ENCODE measurements around the gene TEKT2.

The TEKT2 gene

GRCh38 chr1:36080801-36081200 lies 3.1 kb upstream of the TEKT2 start:
- no peak overlapping the region for H3K4me3 ChIP-seq (ENCODE audit: low read length)
- no peak for DNase-seq (ENCODE audit: low read depth)
- no peak for TF ChIP-seq CTCF (conservative IDR thresholded peaks at IDR 0.05; ENCODE audit: low read depth, low read length)

GRCh38 chr1:36081926-36082485 lies 1.9 kb upstream of the TEKT2 start:
- no peak for TF ChIP-seq CTCF (conservative IDR thresholded peaks at IDR 0.05; ENCODE audit: low read depth, low read length)
- H3K4me3 ChIP-seq (ENCODE audit: low read length) = no peak overlapping the region
- DNase-seq (ENCODE audit: low read depth) = no peak

- H3K4me3 ChIP-seq (ENCODE audit: low read length) = no peak overlapping the region
- TF ChIP-seq CTCF (conservative IDR thresholded peaks at IDR 0.05; ENCODE audit: low read depth, low read length) = no peak
- no peak for DNase-seq (ENCODE audit: low read depth)
These were observed 675 bp upstream of the TEKT2 start for GRCh38 chr1:36083219-36083618.

- no peak for DNase-seq (ENCODE audit: low read depth)
- H3K4me3 ChIP-seq (ENCODE audit: low read length) = peak overlapping the region; percentile 57
- no peak for TF ChIP-seq CTCF (conservative IDR thresholded peaks at IDR 0.05; ENCODE audit: low read depth, low read length)
These were observed 712 bp downstream of the TEKT2 start for GRCh38 chr1:36084497-36085115.

- no peak for TF ChIP-seq CTCF (conservative IDR thresholded peaks at IDR 0.05; ENCODE audit: low read depth, low read length)
- no peak overlapping the region for H3K4me3 ChIP-seq (ENCODE audit: low read length)
- no peak for DNase-seq (ENCODE audit: low read depth)
These were observed 1.2 kb downstream of the TEKT2 start for GRCh38 chr1:36085126-36085525.

- DNase-seq (ENCODE audit: low read depth) = no peak
- TF ChIP-seq CTCF (conservative IDR thresholded peaks at IDR 0.05; ENCODE audit: low read depth, low read length) = no peak
- H3K4me3 ChIP-seq (ENCODE audit: low read length) = no peak overlapping the region
These were observed 2.0 kb downstream of the TEKT2 start for GRCh38 chr1:36085686-36086526.

All from retinal pigment epithelial cell (primary cell).